ENCODE measurements around the gene SPOCK1.

Gene SPOCK1

GRCh38 chr5:137164961-137165360 is 334.2 kb downstream of the SPOCK1 start:
- DNase-seq (ENCODE audit: extremely low read depth, insufficient read length): no peak
- Histone ChIP-seq H3K27me3 (replicated peaks; ENCODE audit: control insufficient read depth, insufficient read depth, low read length) (no peaks in the 10 kb centered on the region), H3K36me3 (ENCODE audit: control insufficient read depth, insufficient read depth, low read length) (no peaks in the 10 kb centered on the region), H3K4me3 (replicated peaks; ENCODE audit: low read depth, low read length) (no peak overlapping the region)
- TF ChIP-seq, protein P1, sequence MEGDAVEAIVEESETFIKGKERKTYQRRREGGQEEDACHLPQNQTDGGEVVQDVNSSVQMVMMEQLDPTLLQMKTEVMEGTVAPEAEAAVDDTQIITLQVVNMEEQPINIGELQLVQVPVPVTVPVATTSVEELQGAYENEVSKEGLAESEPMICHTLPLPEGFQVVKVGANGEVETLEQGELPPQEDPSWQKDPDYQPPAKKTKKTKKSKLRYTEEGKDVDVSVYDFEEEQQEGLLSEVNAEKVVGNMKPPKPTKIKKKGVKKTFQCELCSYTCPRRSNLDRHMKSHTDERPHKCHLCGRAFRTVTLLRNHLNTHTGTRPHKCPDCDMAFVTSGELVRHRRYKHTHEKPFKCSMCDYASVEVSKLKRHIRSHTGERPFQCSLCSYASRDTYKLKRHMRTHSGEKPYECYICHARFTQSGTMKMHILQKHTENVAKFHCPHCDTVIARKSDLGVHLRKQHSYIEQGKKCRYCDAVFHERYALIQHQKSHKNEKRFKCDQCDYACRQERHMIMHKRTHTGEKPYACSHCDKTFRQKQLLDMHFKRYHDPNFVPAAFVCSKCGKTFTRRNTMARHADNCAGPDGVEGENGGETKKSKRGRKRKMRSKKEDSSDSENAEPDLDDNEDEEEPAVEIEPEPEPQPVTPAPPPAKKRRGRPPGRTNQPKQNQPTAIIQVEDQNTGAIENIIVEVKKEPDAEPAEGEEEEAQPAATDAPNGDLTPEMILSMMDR (IDR thresholded peaks at IDR 0.05; ENCODE audit: insufficient read depth, low read length, poor library complexity, severe bottlenecking): no peak

DNA sequence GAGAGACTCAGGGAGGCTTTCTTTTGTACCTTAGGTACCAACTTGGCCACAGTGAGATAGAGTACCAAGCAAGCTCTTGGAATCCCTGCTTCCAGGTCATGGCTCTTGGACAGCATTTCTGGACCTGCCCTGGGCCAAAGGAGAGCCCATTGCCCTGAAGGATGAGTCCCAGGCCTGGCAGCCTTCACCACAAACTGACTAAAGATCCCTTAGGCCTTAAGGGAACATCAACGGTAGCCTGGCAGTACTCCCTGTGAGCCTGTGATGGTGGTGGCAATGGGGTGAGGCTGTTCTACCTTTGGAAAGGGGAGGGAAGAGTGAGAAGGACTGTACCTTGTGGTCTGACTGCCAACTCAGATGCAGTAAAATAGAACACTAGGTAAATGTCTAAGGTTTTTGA is 334.6 kb downstream of the SPOCK1 start:
- TF ChIP-seq, protein P1 (IDR thresholded peaks at IDR 0.05; ENCODE audit: insufficient read depth, low read length, poor library complexity, severe bottlenecking): no peak
- no peak for DNase-seq (ENCODE audit: extremely low read depth, insufficient read length)
- Histone ChIP-seq H3K36me3 (ENCODE audit: control insufficient read depth, insufficient read depth, low read length) (no peaks in the 10 kb centered on the region), H3K4me3 (replicated peaks; ENCODE audit: low read depth, low read length) (no peak overlapping the region), H3K27me3 (replicated peaks; ENCODE audit: control insufficient read depth, insufficient read depth, low read length) (no peaks in the 10 kb centered on the region)

GRCh38 chr5:137158691-137159090 is 340.4 kb downstream of the SPOCK1 start:
- H3K27me3 ChIP-seq (replicated peaks; ENCODE audit: control insufficient read depth, insufficient read depth, low read length): no peaks in the 10 kb centered on the region; the same call in 1 of the 2 replicates
- H3K36me3 ChIP-seq (ENCODE audit: control insufficient read depth, insufficient read depth, low read length): no peaks in the 10 kb centered on the region

GRCh38 chr5:137156180-137156579 is 342.9 kb downstream of the SPOCK1 start:
- Histone ChIP-seq H3K36me3 (ENCODE audit: control insufficient read depth, insufficient read depth, low read length) (no peaks in the 10 kb centered on the region), H3K27me3 (replicated peaks; ENCODE audit: control insufficient read depth, insufficient read depth, low read length) (no peaks in the 10 kb centered on the region; the same call in 1 of the 2 replicates), H3K4me3 (replicated peaks; ENCODE audit: low read depth, low read length) (no peak overlapping the region)
- DNase-seq (ENCODE audit: extremely low read depth, insufficient read length): no peak
- TF ChIP-seq, protein P1 (IDR thresholded peaks at IDR 0.05; ENCODE audit: insufficient read depth, low read length, poor library complexity, severe bottlenecking): no peak

More at GRCh38 chr5:137158691-137159090, 340.4 kb downstream of the SPOCK1 start:
- no peak overlapping the region for H3K4me3 ChIP-seq (replicated peaks; ENCODE audit: low read depth, low read length)
- TF ChIP-seq, protein P1 (IDR thresholded peaks at IDR 0.05; ENCODE audit: insufficient read depth, low read length, poor library complexity, severe bottlenecking): no peak
- DNase-seq (ENCODE audit: extremely low read depth, insufficient read length): no peak

DNA sequence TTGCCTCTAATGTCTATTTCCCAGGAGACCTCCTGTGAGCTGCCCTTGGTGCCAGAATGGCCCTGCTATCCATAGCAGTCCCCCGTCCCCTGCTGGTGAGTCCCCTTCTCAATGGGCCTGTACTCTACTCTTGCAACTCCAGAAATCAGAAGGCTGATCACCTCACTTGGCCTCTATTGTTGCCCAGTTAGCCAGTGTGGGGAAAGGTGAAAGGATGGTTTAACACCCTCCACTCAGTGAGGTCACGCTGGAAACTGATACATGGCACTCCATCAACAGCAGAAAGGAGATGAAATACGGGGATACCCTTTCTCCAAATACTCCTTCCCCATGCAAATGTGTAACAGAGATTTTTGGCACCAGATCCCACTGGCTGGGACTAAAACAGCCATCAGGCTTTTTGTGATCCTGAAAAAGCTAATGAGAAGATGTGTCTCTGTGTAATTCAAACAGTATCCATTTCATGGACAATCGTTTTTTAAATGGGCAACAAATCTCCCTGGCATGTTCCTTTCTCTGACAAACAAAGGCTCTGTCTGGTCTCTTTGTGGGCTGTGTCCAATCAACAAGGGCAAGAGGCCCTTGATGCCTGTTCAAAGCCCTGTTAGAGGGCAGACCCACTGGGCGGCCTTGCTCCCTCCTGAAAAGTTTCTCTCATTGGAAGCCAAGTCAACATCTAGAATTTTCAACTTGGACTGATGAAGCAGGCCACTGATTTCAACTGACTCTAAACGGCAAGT is 343.7 kb downstream of the SPOCK1 start:
- H3K36me3 ChIP-seq (ENCODE audit: control insufficient read depth, insufficient read depth, low read length): no peaks in the 10 kb centered on the region
- no peak for DNase-seq (ENCODE audit: extremely low read depth, insufficient read length)
- TF ChIP-seq, protein P1 (IDR thresholded peaks at IDR 0.05; ENCODE audit: insufficient read depth, low read length, poor library complexity, severe bottlenecking): no peak

More for the DNA sequence above, 343.7 kb downstream of the SPOCK1 start:
- H3K27me3 ChIP-seq (replicated peaks; ENCODE audit: control insufficient read depth, insufficient read depth, low read length): no peaks in the 10 kb centered on the region; the same call in 1 of the 2 replicates
- H3K4me3 ChIP-seq (replicated peaks; ENCODE audit: low read depth, low read length): no peak overlapping the region
